Measurements from ENCODE around the gene ANKRD2. TPM values are rescaled to one million over a fixed set of nuclear protein-coding genes. Genes with fewer than 3 reads are reported as not detected.

The ANKRD2 gene
- total RNA-seq, 1 experiment from 2014 or later: 5.8 TPM

- Mint-ChIP-seq H3K27ac (ENCODE audit: low read depth, unreplicated experiment) (no peak overlapping the region), H3K4me3 (ENCODE audit: unreplicated experiment) (no peak overlapping the region), H3K9me3 (ENCODE audit: unreplicated experiment) (no peaks in the 10 kb centered on the region), H3K27me3 (ENCODE audit: insufficient read depth, unreplicated experiment) (no peaks in the 10 kb centered on the region), H3K4me1 (ENCODE audit: insufficient read depth, unreplicated experiment) (peaks cover 24% of the 10 kb centered on the region), H3K36me3 (ENCODE audit: insufficient read depth, unreplicated experiment) (peaks cover 7% of the 10 kb centered on the region)
- TF ChIP-seq CTCF (IDR thresholded peaks at IDR 0.05; ENCODE audit: unreplicated experiment): no peak
- DNase-seq (ENCODE audit: unreplicated experiment): no peak
- ChIA-PET POLR2A (interaction anchor here (0.6 to 1.3 kb wide), 4 partner anchors 18 to 80 kb away, joined by 3 to 6 read pairs (median 5); no protein-coding TSS in a partner anchor), CTCF (interaction anchor here (0.6 to 12.4 kb wide), 4 partner anchors 9 to 79 kb away, joined by 3 to 373 read pairs (median 4); partner anchors contain the start of gene UBTD1)
- no TSS peak for BruUV-seq (replicated peaks)
- intact Hi-C loops (cut with micrococcal nuclease): no loop called here
Measured at GRCh38 chr10:97577701-97578100, 5.1 kb downstream of the ANKRD2 start.

- Mint-ChIP-seq H3K9me3 (ENCODE audit: unreplicated experiment) (no peaks in the 10 kb centered on the region), H3K4me1 (ENCODE audit: insufficient read depth, unreplicated experiment) (peaks cover 18% of the 10 kb centered on the region), H3K36me3 (ENCODE audit: insufficient read depth, unreplicated experiment) (peaks cover 7% of the 10 kb centered on the region), H3K4me3 (ENCODE audit: unreplicated experiment) (no peak overlapping the region), H3K27me3 (ENCODE audit: insufficient read depth, unreplicated experiment) (no peaks in the 10 kb centered on the region), H3K27ac (ENCODE audit: low read depth, unreplicated experiment) (no peak overlapping the region)
- BruUV-seq (replicated peaks): no TSS peak
- no peak for DNase-seq (ENCODE audit: unreplicated experiment)
- TF ChIP-seq CTCF (IDR thresholded peaks at IDR 0.05; ENCODE audit: unreplicated experiment): no peak
- intact Hi-C loops (cut with micrococcal nuclease): no loop called here
- POLR2A ChIA-PET: interaction anchor here (1.3 kb wide), 1 partner anchor 30 kb away, joined by 5 read pairs; no protein-coding TSS in a partner anchor
- CTCF ChIA-PET: interaction anchor here (1.0 to 12.4 kb wide), 2 partner anchors 10 to 34 kb away, joined by 4 to 373 read pairs; no protein-coding TSS in a partner anchor
Measured at GRCh38 chr10:97578171-97578844, 5.7 kb downstream of the ANKRD2 start.

GRCh38 chr10:97580421-97581367 is 8.1 kb downstream of the ANKRD2 start:
- DNase-seq (ENCODE audit: unreplicated experiment): no peak
- H3K36me3 Mint-ChIP-seq (ENCODE audit: insufficient read depth, unreplicated experiment): peaks cover 7% of the 10 kb centered on the region
- POLR2A ChIA-PET: no interaction called here

More at GRCh38 chr10:97580421-97581367, 8.1 kb downstream of the ANKRD2 start:
- intact Hi-C loops (cut with micrococcal nuclease): no loop called here
- Mint-ChIP-seq H3K27ac (ENCODE audit: low read depth, unreplicated experiment) (no peak overlapping the region), H3K4me3 (ENCODE audit: unreplicated experiment) (no peak overlapping the region), H3K27me3 (ENCODE audit: insufficient read depth, unreplicated experiment) (no peaks in the 10 kb centered on the region), H3K4me1 (ENCODE audit: insufficient read depth, unreplicated experiment) (peaks cover 26% of the 10 kb centered on the region), H3K9me3 (ENCODE audit: unreplicated experiment) (no peaks in the 10 kb centered on the region)
- no TSS peak for BruUV-seq (replicated peaks)
- no peak for TF ChIP-seq CTCF (IDR thresholded peaks at IDR 0.05; ENCODE audit: unreplicated experiment)
- CTCF ChIA-PET: interaction anchor here (0.6 to 5.2 kb wide), 5 partner anchors 8 to 122 kb away, joined by 3 to 23 read pairs (median 3); partner anchors contain the start of gene ANKRD2
